Measurements from ENCODE around the gene TTC19.

TTC19 gene

GRCh38 chr17:15999141-15999973 is at the start of gene TTC19, which contains the start of gene ZSWIM7:
TTC19 (plus strand) TSS chr17:15999824; CDS start chr17:15999849, 25 bp downstream.
ZSWIM7 (minus strand) TSS chr17:15999704; CDS start chr17:15999594, 110 bp downstream.
- peak; percentile 98 for DNase-seq (ENCODE audit: low spot score)

GRCh38 chr17:15951368-15952047 is 48.1 kb upstream of the TTC19 start:
- DNase-seq (ENCODE audit: low spot score) = peak; percentile 2

GRCh38 chr17:15952048-15952532 is 47.5 kb upstream of the TTC19 start:
- DNase-seq (ENCODE audit: low spot score) = no peak

- DNase-seq (ENCODE audit: low spot score) = no peak
Measured at GRCh38 chr17:15952916-15953790, 46.5 kb upstream of the TTC19 start.

- DNase-seq (ENCODE audit: low spot score) = peak; percentile 84
Measured at GRCh38 chr17:15954222-15954621, 45.4 kb upstream of the TTC19 start.

- DNase-seq (ENCODE audit: low spot score) = no peak
Measured at GRCh38 chr17:15955793-15956541, 43.7 kb upstream of the TTC19 start.

GRCh38 chr17:15957206-15957605 is 42.4 kb upstream of the TTC19 start:
- DNase-seq (ENCODE audit: low spot score) = no peak

- no peak for DNase-seq (ENCODE audit: low spot score)
Measured at GRCh38 chr17:15957608-15958307, 41.9 kb upstream of the TTC19 start.

- no peak for DNase-seq (ENCODE audit: low spot score)
Measured at GRCh38 chr17:15958484-15958854, 41.2 kb upstream of the TTC19 start.

GRCh38 chr17:15963670-15964110 is 35.9 kb upstream of the TTC19 start:
- DNase-seq (ENCODE audit: low spot score) = no peak

- DNase-seq (ENCODE audit: low spot score) = no peak
Measured at GRCh38 chr17:15965528-15965927, 34.1 kb upstream of the TTC19 start.

- no peak for DNase-seq (ENCODE audit: low spot score)
Measured at GRCh38 chr17:15966183-15966878, 33.3 kb upstream of the TTC19 start.

GRCh38 chr17:15966879-15967248 is 32.8 kb upstream of the TTC19 start:
- no peak for DNase-seq (ENCODE audit: low spot score)

- DNase-seq (ENCODE audit: low spot score) = no peak
Measured at GRCh38 chr17:15967706-15968399, 31.8 kb upstream of the TTC19 start.

GRCh38 chr17:15969463-15969862 is 30.2 kb upstream of the TTC19 start:
- DNase-seq (ENCODE audit: low spot score) = no peak

- DNase-seq (ENCODE audit: low spot score) = no peak
Measured at GRCh38 chr17:15970500-15970899, 29.1 kb upstream of the TTC19 start.

GRCh38 chr17:15971098-15971678 is 28.4 kb upstream of the TTC19 start:
- no peak for DNase-seq (ENCODE audit: low spot score)

GRCh38 chr17:15971882-15972281 is 27.7 kb upstream of the TTC19 start:
- DNase-seq (ENCODE audit: low spot score) = no peak

- DNase-seq (ENCODE audit: low spot score) = no peak
Measured at GRCh38 chr17:15972497-15972951, 27.1 kb upstream of the TTC19 start.

All from AG08396 (cell line).